GM12872 (cell line): ENCODE results near the gene CCDC102A.

Experiments
- TF ChIP-seq, protein P1 (sequence below): IDR thresholded peaks from 3 replicates; pipeline ENCODE4 v1.5.1; 2011; ENCODE audit warnings: low read depth, mild to moderate bottlenecking, low read length, moderate library complexity; ENCODE audit not compliant: insufficient read depth

CCDC102A gene

DNA sequence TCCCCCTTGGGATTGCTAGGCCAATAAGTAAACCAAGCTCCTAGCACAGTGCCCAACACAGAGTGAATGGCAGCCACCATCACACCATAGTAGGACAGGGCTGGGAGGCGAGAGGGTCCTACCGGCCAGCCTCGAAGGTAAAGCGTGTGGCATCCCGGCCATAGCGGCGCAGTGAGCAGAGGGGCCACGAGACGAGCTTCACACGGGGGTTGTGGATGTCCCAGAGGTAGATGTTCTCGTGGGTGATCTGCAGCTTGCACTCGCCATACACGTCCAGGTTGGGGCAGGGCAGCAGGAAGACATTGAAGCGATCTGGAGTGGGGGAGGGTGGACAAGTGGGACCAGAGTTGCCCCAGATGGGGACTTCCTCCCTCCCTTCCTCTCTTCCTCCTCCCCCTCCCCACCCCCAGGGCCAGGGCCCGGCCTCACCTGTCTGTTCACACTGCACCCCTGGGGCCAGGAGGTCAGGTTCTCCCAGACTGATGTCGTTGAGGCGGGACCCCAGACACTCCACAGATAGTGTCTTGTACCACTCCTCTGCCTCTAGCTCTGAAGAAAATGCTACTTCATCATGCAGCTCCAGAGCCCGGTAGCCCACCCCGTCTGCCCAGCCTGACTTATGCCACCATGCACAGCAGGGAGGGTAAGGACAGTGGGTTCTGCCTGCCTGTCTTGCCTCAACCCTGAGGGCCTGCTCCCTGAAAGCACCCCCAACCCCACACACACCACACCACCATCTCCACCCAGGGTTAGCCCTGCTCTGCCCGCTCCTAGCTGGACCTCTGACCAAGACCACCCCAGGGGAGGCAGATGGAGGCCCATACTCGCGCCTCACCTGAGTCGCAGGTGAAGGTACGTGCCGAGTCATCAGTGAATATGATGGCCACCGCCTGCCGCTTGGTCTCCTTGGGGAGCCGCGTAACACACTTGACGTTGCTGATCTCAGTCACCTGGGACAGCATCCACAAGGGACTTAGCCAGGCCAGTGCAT is 61.4 kb downstream of the CCDC102A start:
- TF ChIP-seq, protein P1, sequence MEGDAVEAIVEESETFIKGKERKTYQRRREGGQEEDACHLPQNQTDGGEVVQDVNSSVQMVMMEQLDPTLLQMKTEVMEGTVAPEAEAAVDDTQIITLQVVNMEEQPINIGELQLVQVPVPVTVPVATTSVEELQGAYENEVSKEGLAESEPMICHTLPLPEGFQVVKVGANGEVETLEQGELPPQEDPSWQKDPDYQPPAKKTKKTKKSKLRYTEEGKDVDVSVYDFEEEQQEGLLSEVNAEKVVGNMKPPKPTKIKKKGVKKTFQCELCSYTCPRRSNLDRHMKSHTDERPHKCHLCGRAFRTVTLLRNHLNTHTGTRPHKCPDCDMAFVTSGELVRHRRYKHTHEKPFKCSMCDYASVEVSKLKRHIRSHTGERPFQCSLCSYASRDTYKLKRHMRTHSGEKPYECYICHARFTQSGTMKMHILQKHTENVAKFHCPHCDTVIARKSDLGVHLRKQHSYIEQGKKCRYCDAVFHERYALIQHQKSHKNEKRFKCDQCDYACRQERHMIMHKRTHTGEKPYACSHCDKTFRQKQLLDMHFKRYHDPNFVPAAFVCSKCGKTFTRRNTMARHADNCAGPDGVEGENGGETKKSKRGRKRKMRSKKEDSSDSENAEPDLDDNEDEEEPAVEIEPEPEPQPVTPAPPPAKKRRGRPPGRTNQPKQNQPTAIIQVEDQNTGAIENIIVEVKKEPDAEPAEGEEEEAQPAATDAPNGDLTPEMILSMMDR = no peak

GRCh38 chr16:57473906-57474305 is 62.5 kb downstream of the CCDC102A start:
- TF ChIP-seq, protein P1 = no peak

DNA sequence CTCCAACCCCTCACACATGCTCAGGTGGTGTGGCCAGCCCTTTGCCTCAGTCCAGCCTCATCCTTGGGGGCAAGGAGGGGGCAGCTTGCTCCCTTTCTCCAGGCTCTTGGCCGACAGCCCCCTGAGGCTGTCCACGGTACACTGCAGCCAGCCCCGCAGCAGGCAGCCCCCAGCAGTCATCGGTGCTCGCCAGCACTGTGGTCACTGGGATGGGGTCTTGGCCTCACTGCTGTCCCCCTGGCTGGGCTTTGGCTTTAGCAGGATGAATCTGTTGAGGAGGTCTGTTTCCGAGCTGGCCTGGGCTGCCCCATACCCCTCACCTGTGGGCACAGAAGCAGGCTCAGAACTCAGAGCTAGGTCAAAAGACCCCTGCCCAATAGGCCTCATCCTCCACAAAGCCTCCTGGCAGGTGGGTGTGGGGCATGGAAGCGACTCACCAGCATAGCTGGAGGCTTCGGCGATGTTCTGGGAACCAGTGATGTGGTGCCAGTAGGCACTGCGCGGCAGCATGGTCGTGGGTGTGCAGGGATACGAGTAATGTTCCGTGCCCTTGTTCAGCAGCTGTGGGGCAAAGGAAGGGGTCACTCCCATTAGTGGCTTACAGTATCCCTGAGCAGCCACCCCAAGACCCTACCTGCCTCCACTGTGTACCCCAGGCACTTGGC is 63.1 kb downstream of the CCDC102A start:
- TF ChIP-seq, protein P1 = no peak

DNA sequence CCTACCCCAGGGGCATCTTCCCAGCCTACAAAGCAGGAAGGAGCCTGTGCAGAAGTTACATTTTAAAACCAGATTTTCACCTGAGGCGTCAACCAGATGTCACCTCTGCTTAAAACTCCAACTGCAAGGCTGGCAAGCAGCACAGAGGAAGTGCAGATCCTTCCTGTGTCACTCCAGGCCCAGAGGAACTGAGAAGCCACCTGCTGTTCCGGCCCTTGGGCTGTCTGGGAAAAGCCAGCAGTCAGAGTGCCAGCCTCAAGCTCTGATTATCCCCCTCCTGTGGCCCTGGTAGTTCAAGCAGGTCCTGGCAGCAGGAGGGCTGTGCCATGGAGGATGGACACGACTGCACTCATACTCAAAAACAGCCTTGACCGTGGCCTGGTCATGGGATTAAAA is 63.7 kb downstream of the CCDC102A start:
- TF ChIP-seq, protein P1 = no peak

- TF ChIP-seq, protein P1 = no peak
Measured at GRCh38 chr16:57471852-57472664, 64.3 kb downstream of the CCDC102A start.

DNA sequence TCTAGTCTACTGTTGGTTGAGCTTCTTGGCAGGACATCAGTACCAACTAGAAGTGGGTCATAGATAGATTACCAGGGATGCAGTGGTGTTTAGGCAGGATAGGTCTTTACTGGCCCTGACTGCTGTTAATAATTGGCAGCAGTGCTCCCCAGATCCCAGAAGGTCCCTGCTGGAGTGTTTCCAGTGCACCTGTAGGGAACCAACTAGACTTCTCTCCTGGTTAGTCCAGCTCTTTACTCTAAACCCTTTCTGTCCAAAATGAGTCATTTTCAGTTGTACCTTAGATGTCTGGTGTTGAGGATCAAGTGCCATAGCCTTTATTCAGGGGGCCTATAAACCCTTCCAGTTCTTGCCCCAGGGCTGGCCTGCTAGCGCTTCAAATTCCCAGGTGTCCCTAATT is 65.2 kb downstream of the CCDC102A start:
- TF ChIP-seq, protein P1 = no peak

DNA sequence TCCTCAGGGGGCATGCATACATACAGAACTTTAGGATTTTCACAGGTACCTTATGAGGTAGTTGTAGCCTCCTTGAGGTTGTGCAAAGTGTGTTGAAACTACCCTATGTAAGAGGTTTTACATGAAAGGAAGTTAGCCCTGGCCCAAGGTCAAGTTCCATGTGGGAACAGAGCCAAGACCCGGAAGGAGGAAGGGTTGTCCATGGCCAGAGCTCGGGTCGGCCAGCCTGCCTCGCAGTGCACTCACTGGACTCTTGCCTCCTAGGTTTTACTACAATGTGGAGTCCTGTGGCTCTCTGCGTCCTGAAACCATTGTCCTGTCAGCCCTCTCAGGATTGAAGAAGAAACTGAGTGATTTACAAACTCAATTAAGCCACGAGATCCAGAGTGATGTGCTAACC is 65.7 kb downstream of the CCDC102A start:
- TF ChIP-seq, protein P1 = no peak
